Measurements from ENCODE around the gene SYNE1. TPM values are rescaled to one million over a fixed set of nuclear protein-coding genes. Genes with fewer than 3 reads are reported as not detected.

SYNE1 gene
- total and polyA plus RNA-seq, 9 donors: 70.4 to 279 (median 154) TPM

DNA sequence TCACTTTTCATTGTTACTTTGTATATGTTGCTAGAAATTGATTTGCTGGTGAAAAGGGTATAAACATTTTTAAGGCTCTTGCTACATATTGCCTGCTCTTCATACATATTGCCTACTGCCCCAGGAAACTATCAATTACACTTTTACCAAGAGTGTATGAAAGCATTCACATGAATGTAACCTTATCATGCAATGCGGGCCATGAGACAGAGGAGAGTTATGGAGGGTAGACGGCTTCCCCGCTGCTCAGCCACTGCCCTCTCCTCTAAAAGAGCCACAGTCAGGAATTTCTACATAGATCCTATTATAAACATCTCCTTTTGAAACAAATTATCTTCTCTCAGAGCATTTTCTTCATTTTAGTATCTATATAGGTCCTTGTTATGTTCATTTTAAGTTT, 565.3 kb downstream of the SYNE1 start:
- WGBS, 3 donors: 35 to 45% (median 35%) methylated on average over 3 of the region's 3 CpGs
- no peaks in the 10 kb centered on the region for H3K27me3 ChIP-seq
- intact Hi-C loops (cut with DNase I): no loop called here
- DNase-seq: no peak
- H3K4me3 ChIP-seq: no peak overlapping the region
- H3K4me1 ChIP-seq (ENCODE audit: insufficient read depth): peaks cover 13% of the 10 kb centered on the region
- no peaks in the 10 kb centered on the region for H3K9me3 ChIP-seq
- H3K27ac ChIP-seq: peak overlapping the region in 1 of 2 donors; percentile 58
- H3K36me3 ChIP-seq: no peaks in the 10 kb centered on the region
- TF ChIP-seq, protein P1, sequence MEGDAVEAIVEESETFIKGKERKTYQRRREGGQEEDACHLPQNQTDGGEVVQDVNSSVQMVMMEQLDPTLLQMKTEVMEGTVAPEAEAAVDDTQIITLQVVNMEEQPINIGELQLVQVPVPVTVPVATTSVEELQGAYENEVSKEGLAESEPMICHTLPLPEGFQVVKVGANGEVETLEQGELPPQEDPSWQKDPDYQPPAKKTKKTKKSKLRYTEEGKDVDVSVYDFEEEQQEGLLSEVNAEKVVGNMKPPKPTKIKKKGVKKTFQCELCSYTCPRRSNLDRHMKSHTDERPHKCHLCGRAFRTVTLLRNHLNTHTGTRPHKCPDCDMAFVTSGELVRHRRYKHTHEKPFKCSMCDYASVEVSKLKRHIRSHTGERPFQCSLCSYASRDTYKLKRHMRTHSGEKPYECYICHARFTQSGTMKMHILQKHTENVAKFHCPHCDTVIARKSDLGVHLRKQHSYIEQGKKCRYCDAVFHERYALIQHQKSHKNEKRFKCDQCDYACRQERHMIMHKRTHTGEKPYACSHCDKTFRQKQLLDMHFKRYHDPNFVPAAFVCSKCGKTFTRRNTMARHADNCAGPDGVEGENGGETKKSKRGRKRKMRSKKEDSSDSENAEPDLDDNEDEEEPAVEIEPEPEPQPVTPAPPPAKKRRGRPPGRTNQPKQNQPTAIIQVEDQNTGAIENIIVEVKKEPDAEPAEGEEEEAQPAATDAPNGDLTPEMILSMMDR (IDR thresholded peaks at IDR 0.05): no peak
- TF ChIP-seq EP300 (IDR thresholded peaks at IDR 0.05) (no peak), POLR2A (IDR thresholded peaks at IDR 0.05) (no peak)

Small RNA genes within 50 kb of the gene (small RNA-seq; reads per million reads assigned to genes)
- gene RNA5SP223: not detected

Other genes starting within 250 kb of the SYNE1 start
- gene MYCT1, start 60.5 kb upstream of the SYNE1 start, total RNA-seq: 10 to 100 TPM in 1 of 7 donors, 1 to 10 TPM in 6; 2.7 to 12.0 (median 4.8) TPM
- gene MYCT1, start 60.5 kb upstream of the SYNE1 start, polyA plus RNA-seq: 10 to 100 TPM; 10.7 to 17.9 TPM
- under 1 TPM in 5 of 7 donors, not detected in 2; 0.31 to 0.46 (median 0.43) TPM for gene VIP, start 113.4 kb upstream of the SYNE1 start, total RNA-seq
- under 1 TPM; 0.46 to 0.63 TPM for gene VIP, start 113.4 kb upstream of the SYNE1 start, polyA plus RNA-seq

Data from ovary (tissue), 9 donors.